IPS-18c (cell line): Measurements from ENCODE around the gene TBC1D24.
"Not testable (repeated sequence)": the region's sequence is repeated elsewhere in the genome, so short reads cannot be mapped to it uniquely, and the experiment has no call there.

Source experiments
- H3K4me3 ChIP-seq: 2 replicates; pipeline ENCODE4 v1.7.0; 2013; ENCODE audit warnings: low read depth, mild to moderate bottlenecking, low read length, moderate library complexity; ENCODE audit not compliant: insufficient read depth
- H3K9me3 ChIP-seq: one replicate; pipeline ENCODE4 v1.6.1; 2013; ENCODE audit warnings: mild to moderate bottlenecking, low read length, moderate library complexity; ENCODE audit not compliant: control insufficient read depth, insufficient read depth

The TBC1D24 gene

DNA sequence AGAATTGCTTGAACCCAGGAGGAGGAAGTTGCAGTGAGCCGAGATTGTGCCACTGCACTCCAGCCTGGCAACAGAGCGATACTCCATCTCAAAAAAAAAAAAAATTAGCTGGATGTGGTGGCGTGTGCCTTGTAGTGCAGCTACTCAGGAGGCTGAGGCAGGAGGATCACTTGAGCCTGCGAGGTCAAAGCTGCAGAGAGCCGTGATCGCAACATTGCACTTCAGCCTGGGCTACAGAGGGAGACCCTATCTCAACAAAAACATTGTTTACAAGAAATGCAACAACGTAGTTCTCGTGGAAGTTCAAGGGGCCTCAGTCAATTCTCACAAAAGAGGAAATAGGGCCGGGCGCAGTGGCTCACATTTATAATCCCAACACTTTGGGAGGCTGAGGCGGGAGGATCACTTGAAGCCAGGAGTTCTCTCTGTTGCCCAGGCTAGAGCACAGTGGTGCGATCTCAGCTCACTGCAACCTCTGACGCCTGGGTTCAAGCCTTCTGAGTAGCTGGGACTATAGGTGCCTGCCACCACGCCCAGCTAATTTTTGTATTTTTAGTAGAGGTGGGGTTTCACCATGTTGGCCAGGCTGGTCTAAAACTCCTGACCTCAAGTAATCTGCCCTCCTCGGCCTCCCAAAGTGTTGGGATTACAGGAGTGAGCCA, 33.7 kb upstream of the TBC1D24 start:
- H3K4me3 ChIP-seq, H3K9me3 ChIP-seq: not testable (repeated sequence)

DNA sequence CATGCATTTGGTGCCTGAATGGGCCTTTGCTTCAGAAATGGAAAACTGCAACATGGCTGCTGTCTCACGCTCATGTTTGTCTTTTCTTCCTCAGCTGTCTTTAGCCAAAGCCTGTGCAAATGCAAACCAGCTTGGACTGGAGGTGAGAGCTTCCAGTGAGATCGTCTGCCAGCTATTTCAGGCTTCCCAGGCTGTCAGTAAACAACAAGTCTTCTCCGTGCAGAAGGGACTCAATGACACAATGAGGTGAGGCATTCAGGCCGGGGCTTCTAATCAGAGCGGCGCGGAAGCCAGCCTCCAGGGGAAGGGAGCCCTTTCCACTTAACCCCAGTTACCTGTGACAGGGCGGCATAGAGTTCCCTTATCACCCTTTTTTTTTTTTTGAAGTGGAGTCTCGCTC, 31.4 kb upstream of the TBC1D24 start:
- H3K9me3 ChIP-seq, result no peaks in the 10 kb centered on the region
- H3K4me3 ChIP-seq, result no peak overlapping the region

DNA sequence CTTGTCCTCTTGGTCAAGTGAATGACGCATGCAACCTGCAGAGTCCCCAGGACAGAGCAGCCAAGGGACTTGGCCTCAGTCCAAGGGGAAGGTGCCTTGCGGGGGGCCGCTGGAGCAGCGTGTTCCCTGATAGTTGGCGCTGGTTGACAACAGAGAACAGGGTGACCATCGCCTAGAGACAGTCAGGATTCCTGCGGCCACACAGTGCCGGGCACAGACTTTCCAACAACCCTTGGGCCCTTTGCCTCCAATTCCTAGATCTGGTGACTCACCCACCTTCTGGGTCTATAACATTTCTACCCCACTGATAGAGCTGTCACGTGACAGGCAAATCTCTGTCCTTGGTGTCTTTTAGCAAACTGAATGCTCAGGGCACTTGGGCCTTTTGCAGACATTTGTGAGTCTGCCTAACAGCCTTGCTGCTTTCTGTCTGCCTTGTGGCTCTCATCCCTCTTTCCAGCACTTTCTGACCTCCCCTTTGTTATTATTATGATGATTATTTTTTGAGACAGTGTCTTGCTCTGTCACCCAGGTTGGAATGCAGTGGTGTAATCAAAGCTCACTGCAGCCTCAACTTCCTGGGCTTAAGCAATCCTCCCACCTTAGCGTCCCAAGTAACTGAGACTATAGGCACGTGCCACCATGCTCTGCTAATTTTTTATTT, 26.9 kb upstream of the TBC1D24 start:
- Histone ChIP-seq H3K4me3 (no peak overlapping the region), H3K9me3 (no peaks in the 10 kb centered on the region)

DNA sequence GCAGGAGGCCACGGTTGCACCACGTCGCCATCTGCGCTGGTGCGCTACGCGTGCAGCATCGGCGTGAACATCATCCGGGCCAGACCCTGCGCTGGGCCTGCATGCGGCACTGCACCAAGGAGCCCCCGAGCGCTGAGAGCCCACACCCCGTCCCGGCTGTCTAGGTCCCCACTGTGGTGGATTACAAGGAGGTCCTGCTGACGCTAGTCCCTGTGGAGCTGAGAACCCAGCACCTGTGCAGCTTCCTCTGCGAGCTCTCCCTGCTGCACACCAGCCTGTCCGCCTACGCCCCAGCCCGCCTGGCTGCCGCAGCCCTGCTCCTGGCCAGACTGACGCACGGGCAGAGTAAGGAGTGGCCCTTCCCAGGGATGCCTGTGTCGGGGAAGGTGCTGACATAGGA, 25.8 kb upstream of the TBC1D24 start:
- H3K4me3 ChIP-seq, result no peak overlapping the region
- no peaks in the 10 kb centered on the region for H3K9me3 ChIP-seq

DNA sequence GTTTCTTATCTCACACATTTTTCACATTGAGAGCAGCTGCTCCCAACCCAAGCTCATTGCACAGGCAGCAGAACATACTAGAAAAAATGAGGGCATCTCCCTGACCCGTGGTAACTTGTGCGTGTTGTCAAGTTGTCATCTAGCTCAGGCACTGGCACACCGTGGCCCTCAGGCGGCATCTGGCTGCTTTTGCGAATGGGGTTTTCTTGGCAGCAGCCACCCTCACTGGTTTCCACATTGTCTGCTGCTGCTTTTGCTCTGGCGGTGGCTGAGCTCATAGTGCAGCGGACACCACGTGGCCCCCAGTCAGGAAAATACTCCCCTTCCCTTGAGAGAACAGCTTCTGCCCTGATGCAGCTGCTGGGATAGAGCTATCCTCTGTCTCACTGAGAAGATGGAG, 24.4 kb upstream of the TBC1D24 start:
- no peak overlapping the region for H3K4me3 ChIP-seq

DNA sequence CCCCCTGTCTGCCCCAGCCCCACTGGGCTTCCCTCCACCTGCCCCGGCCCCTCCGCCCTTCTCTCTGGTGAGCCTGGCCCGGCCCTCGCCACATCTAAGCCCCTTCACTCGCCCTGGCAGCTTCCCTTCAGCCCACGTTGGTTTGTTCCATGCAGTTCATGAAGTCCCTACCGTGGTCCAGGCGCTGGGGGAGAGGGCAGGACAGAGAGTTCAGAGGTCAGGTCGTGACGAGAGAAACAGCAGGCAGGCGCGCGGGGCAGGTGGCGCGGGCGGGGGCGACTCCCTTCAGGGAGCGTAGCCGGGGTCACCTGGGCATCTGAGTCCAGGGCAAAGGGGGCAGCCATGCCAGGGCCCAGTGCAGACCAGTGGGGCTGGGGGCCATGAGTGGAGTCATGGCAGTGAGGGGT, 23.9 kb upstream of the TBC1D24 start:
- Histone ChIP-seq H3K4me3 (no peak overlapping the region), H3K9me3 (no peaks in the 10 kb centered on the region)

More for the DNA sequence above, 24.4 kb upstream of the TBC1D24 start:
- H3K9me3 ChIP-seq, result no peaks in the 10 kb centered on the region

DNA sequence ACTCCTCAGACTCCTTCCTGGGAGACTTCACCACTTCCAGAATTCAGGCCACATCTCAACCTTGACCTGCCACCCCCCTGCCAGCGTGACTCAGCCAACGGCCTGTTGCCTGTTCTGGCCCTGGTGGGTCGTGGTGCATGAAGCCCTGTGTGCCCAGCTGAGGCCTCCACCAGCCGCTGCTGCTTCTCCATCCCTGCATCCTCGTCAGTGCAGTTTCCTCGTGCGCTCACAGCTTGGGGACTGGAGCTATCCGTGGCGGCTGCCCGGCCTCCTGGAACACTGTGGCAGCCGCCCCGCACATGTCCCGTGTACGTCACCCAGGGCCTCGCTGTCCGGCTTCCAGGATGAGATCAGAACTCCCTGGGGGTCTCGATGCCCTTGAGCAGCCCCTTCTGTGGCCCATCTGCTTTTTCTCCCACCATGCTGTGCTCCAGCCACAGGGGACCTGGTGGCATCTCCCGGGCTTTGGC, 23.0 kb upstream of the TBC1D24 start:
- Histone ChIP-seq H3K9me3 (no peaks in the 10 kb centered on the region), H3K4me3 (no peak overlapping the region)

DNA sequence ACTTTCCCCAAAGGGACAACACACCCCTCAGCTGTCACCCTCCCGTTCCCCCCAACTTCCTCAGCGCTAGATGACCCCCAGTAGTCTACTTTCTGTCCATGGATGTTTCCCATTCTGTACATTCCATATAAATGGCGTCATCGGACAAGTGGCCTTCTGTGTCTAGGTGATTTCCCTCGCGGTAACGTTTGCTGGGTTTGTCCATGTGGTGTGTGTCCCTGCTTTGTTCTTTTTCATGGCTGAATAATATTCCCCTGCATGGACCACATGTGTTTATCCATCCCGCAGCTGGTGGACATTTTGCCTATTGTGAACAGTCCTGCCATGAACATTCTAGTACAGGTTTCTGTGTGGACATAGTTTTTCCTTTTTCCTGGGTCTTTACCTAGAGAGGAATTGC, 22.3 kb upstream of the TBC1D24 start:
- Histone ChIP-seq H3K9me3 (no peaks in the 10 kb centered on the region), H3K4me3 (no peak overlapping the region)

DNA sequence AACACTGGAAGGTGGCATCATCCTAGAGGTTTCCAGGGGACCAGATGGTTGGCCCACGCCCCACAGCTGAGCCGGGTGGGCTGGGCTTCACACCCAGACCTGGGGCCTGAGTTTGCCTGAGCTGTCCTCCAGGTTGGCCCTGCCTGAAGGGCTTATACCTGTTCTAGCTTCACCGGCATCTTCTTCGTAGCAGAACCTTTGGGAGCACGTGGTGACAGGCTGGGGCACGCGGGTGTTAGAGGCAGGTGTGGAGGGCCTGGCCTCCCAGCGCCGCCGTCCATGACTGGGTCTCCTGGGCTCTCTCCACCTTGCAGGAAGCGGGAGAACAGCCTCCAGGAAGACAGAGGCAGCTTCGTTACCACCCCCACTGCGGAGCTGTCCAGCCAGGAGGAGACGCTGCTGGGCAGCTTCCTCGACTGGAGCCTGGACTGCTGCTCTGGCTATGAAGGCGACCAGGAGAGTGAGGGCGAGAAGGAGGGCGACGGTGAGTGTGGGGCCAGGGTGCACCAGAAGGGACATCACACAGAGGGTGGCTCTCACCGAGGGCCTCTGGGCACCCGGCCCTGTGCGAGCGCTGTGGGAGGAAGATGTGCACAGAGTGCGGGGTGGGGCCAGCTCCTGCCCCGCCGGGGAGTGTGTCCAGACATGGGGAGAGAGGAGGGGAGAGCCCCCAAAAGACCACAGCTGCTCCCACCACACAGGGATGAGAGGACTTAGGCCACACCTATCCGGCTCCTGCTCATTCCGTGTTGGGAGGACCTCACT, 19.7 kb upstream of the TBC1D24 start:
- H3K9me3 ChIP-seq, result no peaks in the 10 kb centered on the region

DNA sequence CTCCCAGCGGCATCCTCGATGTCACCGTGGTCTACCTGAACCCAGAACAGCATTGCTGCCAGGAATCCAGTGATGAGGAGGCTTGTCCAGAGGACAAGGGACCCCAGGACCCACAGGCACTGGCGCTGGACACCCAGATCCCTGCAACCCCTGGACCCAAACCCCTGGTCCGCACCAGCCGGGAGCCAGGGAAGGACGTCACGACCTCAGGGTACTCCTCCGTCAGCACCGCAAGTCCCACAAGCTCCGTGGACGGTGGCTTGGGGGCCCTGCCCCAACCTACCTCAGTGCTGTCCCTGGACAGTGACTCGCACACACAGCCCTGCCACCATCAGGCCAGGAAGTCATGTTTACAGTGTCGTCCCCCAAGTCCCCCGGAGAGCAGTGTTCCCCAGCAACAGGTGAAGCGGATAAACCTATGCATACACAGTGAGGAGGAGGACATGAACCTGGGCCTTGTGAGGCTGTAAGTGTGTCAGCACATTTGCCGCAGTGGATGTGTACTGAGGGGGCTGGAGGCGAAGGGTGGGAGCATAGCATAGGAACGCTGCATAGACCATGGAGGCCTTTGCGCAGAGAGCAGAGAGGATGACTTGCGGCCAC, 18.3 kb upstream of the TBC1D24 start:
- Histone ChIP-seq H3K4me3 (no peak overlapping the region), H3K9me3 (no peaks in the 10 kb centered on the region)

More for the DNA sequence above, 19.7 kb upstream of the TBC1D24 start:
- no peak overlapping the region; the same call in 1 of the 2 replicates for H3K4me3 ChIP-seq

DNA sequence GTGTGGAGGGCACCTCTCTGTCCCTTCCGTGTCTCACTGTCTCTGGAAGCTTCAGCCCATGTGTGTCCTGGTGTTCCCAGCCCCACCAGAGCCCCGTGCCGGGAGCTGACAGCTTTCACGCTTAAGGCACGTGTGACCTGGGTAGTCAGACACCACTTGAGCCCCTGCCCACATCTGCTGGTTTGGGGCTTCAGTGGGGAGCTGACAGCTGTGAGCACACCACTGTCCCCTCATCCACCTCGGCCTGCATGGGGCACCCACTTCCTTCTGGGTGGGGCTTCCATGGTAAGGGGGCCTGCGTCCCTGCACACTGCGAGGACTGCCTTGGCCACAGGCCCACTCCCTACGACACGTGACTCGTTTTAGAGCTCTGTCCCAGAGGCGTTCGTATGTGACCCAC, 17.7 kb upstream of the TBC1D24 start:
- no peaks in the 10 kb centered on the region for H3K9me3 ChIP-seq

DNA sequence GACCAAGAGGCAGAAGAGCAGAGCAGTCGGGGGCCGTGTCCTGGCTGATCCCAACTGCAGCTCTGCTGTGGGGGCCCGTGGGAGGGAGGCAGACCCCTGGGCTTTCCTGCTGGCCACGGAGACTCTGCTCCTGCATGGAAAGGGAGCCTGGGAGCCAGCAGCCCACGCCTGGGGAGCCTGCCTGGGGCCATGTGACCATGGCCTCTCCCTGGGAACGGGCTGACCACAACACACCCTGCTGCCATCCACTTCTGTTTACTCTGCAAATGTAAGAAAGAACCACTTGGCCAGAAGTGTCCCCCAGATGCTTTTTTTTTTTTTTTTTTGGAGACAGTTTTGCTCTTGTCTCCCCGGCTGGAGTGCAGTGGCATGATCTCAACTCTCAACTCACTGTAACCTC, 17.0 kb upstream of the TBC1D24 start:
- Histone ChIP-seq H3K9me3 (no peaks in the 10 kb centered on the region), H3K4me3 (no peak overlapping the region)

More for the DNA sequence above, 17.7 kb upstream of the TBC1D24 start:
- H3K4me3 ChIP-seq, result no peak overlapping the region

DNA sequence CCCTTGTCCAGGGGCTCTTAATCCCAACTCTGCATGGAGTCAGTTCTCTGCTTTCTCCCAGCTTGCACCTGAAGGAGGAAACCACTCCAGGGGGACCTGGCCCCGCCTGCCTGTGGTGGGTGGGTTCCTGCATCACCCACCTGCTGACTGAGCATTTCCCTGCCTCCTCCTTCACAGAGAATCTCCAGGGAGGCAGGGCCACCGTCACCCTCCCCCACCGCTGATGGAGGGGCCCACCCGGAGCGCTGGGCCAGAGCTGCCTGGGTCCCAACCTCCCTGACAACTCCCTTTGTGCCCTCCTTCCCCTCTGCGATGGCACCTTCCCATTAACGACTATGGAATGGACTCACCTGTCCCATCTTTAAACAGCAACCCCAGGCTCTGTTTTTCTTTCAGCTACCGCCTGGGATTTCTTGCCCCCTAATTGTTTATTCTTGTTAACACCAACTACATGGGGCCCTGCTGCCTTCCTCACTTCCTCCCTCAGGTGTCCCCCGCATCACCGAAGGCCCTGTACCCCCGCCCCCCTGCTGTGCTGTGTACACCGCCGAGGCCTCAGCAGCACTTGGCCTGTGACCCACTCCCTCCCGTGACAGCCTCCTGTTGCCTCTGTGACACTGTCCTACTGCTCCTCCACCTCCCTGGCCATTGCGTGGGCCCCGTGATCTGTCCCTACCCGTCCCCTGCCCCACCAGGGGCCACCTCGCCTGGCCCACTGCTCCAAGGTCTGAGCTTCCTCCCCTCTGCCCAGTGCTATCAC, 15.9 kb upstream of the TBC1D24 start:
- Histone ChIP-seq H3K9me3 (no peaks in the 10 kb centered on the region), H3K4me3 (peak overlapping the region; percentile 87)

DNA sequence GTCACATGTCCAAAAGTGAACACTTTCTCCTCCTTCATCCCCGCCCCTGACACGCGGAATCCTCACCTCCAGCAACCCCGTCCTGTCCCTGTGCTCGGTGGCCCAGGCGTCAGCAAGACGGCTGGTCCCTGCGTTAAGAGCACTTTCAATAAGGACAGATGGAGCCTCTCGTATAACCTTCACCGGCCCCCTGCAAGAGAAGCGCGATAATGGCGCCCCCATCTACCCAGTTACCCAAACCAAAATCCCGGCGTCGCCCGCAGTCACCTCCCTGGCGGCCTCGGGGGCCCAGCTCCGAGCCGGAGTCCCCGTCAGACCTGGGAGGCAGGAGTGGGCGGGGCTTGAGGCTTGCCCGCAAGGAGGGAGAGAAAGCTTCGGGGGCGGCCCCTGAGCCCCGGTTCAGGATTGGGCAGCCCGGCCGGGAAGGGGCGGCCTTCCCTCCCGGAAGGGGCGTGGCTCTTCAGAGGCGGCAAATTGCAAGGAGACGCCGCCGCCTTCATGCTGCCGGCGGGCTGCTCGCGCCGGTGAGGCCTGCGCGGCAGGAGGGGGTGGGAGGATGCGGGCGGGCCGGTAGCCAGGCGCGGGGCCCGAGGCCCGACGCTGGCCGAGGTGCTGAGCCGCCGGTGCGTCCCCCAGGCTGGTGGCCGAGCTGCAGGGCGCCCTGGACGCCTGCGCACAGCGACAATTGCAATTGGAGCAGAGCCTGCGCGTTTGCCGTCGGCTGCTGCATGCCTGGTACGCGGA, 15.1 kb upstream of the TBC1D24 start, which contains the start of gene TEDC2:
TSS of gene TEDC2 (plus strand) at position 463 of the 744 bp plus-strand sequence. CDS start at position 499, 36 bp downstream.
- Histone ChIP-seq H3K9me3 (no peaks in the 10 kb centered on the region), H3K4me3 (peak within 1 kb of the TSS; percentile 87)

DNA sequence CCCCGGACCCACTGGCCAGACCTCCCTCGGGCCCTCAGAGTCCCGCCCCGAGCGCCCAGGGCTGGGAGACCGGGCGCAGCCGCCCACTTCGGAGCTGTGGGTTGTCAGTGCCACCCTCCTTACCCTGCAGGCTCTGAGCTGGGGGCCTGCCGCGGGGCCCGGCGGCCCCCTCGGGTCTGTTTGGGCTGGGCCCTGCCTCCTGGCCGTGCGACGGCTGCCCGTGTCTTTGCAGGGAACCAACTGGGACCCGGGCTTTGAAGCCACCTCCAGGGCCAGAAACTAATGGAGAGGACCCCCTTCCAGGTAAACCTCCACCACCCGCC, 14.6 kb upstream of the TBC1D24 start:
- peak overlapping the region; percentile 58 for H3K4me3 ChIP-seq
- H3K9me3 ChIP-seq, result no peaks in the 10 kb centered on the region

DNA sequence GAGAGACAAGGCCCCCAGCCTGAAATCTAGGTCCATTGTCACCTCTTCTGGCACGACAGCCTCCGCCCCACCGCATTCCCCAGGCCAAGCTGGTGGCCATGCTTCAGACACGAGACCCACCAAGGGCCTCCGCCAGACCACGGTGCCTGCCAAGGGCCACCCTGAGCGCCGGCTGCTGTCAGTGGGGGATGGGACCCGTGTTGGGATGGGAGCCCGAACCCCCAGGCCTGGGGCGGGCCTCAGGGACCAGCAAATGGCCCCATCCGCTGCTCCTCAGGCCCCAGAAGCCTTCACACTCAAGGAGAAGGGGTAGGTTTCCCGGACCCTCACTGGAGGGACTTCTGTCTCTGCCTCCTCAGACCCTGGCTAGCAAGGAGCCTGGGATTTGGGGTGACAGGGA, 14.0 kb upstream of the TBC1D24 start:
- Histone ChIP-seq H3K4me3 (peak overlapping the region; percentile 58), H3K9me3 (no peaks in the 10 kb centered on the region)
